IMR-90 (cell line): Measurements from ENCODE around the gene UNC5A. TPM values are rescaled to one million over a fixed set of nuclear protein-coding genes. Genes with fewer than 3 reads are reported as not detected.

Experiments used
- ATAC-seq: fragments of 200-7000 bp; cut with Tn5 transposase; 2 replicates; pipeline ENCODE4 v1.9.1; 2020; ENCODE audit warnings: low read depth, mild to moderate bottlenecking, moderate library complexity
- BruUV-seq: library from RNA; stranded (reverse); fragments of 400-500 nt; replicated peaks from 2 replicates; lab custom pipeline; 2021; lab: Mats Ljungman, UMichigan
- CTCF ChIA-PET: fragments of 300-600 bp; formaldehyde crosslinking; extraction: SDS; loops from one replicate; lab custom pipeline; 2021; ENCODE audit warnings: antibody characterized with exemption; lab: Yijun Ruan, JAX
- POLR2A ChIA-PET: fragments of 300-600 bp; sonication (Branson Sonifier 250); formaldehyde crosslinking; loops from one replicate; lab custom pipeline; 2022; ENCODE audit warnings: antibody characterized with exemption; ENCODE audit not compliant: unreplicated experiment; lab: Charles Lee
- DNase-seq: peaks from one replicate; pipeline ENCODE4 v3.0.0; 2013
- H2AFZ ChIP-seq: replicated peaks from 2 replicates; pipeline ENCODE3; 2013; ENCODE audit warnings: low read length, mild to moderate bottlenecking; ENCODE audit not compliant: poor library complexity
- H2AK5ac ChIP-seq: 2 replicates; pipeline ENCODE4 v1.6.1; 2013; ENCODE audit warnings: low read depth, low read length, inconsistent platforms
- H2AK9ac ChIP-seq: replicated peaks from 2 replicates; pipeline ENCODE3; 2013; ENCODE audit warnings: mild to moderate bottlenecking, low read depth, low read length, moderate library complexity; ENCODE audit not compliant: poor library complexity
- H2BK120ac ChIP-seq: 2 replicates; pipeline ENCODE4 v1.6.1; 2013; ENCODE audit warnings: low read depth, low read length, inconsistent platforms
- H2BK15ac ChIP-seq: 3 replicates; pipeline ENCODE4 v1.6.1; 2013; ENCODE audit warnings: low read depth, low read length, inconsistent platforms
- H2BK20ac ChIP-seq: 2 replicates; pipeline ENCODE4 v1.6.1; 2013; ENCODE audit warnings: low read depth, mild to moderate bottlenecking, inconsistent platforms, low read length, moderate library complexity
- H2BK5ac ChIP-seq: 2 replicates; pipeline ENCODE4 v1.6.1; 2013; ENCODE audit warnings: mild to moderate bottlenecking, low read depth, low read length, inconsistent platforms; ENCODE audit not compliant: poor library complexity, severe bottlenecking
- H3K14ac ChIP-seq: replicated peaks from 2 replicates; pipeline ENCODE4 v1.6.1; 2013; ENCODE audit warnings: low read depth, low read length, inconsistent platforms
- H3K18ac ChIP-seq: 2 replicates; pipeline ENCODE4 v1.6.1; 2013; ENCODE audit warnings: low read depth, low read length, control low read depth
- H3K23ac ChIP-seq: 2 replicates; pipeline ENCODE4 v1.6.1; 2013; ENCODE audit warnings: low read depth, low read length, inconsistent platforms
- H3K27ac ChIP-seq: 2 replicates; pipeline ENCODE4 v1.5.1; 2013; ENCODE audit warnings: mild to moderate bottlenecking, control low read depth, low read length; ENCODE audit not compliant: insufficient read depth
- H3K27me3 ChIP-seq: 2 replicates; pipeline ENCODE4 v1.6.1; 2013; ENCODE audit warnings: low read length; ENCODE audit not compliant: control insufficient read depth, insufficient read depth
- H3K36me3 ChIP-seq: 2 replicates; pipeline ENCODE4 v1.6.1; 2013; ENCODE audit warnings: low read length, mixed read lengths; ENCODE audit not compliant: control insufficient read depth, insufficient read depth
- H3K4ac ChIP-seq: 2 replicates; pipeline ENCODE4 v1.6.1; 2013; ENCODE audit warnings: low read depth, low read length, inconsistent platforms
- H3K4me1 ChIP-seq: 2 replicates; pipeline ENCODE4 v1.6.1; 2013; ENCODE audit warnings: low read length, mixed read lengths; ENCODE audit not compliant: control insufficient read depth, insufficient read depth
- H3K4me2 ChIP-seq: 2 replicates; pipeline ENCODE4 v1.6.1; 2013; ENCODE audit warnings: low read depth, mild to moderate bottlenecking, control low read depth, low read length, moderate library complexity
- H3K4me3 ChIP-seq: 2 replicates; pipeline ENCODE4 v1.5.1; 2013; ENCODE audit warnings: low read depth, mild to moderate bottlenecking, control low read depth, low read length, moderate library complexity; ENCODE audit not compliant: insufficient read depth
- H3K56ac ChIP-seq: 2 replicates; pipeline ENCODE4 v1.6.1; 2013; ENCODE audit warnings: low read length, inconsistent platforms; ENCODE audit not compliant: insufficient read depth; ENCODE audit errors: extremely low read depth
- H3K79me1 ChIP-seq, 2 experiments: 2 replicates each; pipeline ENCODE4 v1.6.1; 2013; ENCODE audit warnings: low read length in 2 of 2, inconsistent platforms in 1 of 2, low read depth in 1 of 2
- H3K9ac ChIP-seq: 2 replicates; pipeline ENCODE4 v1.6.1; 2013; ENCODE audit warnings: low read depth, low read length, control low read depth
- H3K9me1 ChIP-seq: 2 replicates; pipeline ENCODE4 v1.6.1; 2013; ENCODE audit warnings: low read length, inconsistent platforms; ENCODE audit not compliant: insufficient read depth
- H3K9me3 ChIP-seq: 2 replicates; pipeline ENCODE4 v1.6.1; 2013; ENCODE audit warnings: low read length; ENCODE audit not compliant: control insufficient read depth, insufficient read depth
- H4K20me1 ChIP-seq: 2 replicates; pipeline ENCODE4 v1.6.1; 2013; ENCODE audit warnings: low read length, inconsistent platforms; ENCODE audit not compliant: insufficient read depth
- H4K5ac ChIP-seq: 2 replicates; pipeline ENCODE4 v1.6.1; 2013; ENCODE audit warnings: mild to moderate bottlenecking, low read depth, low read length, control low read depth
- H4K8ac ChIP-seq, 2 experiments: 2 replicates each; pipeline ENCODE4 v1.6.1; 2013; ENCODE audit warnings: low read depth in 2 of 2, low read length in 2 of 2, control low read depth in 1 of 2, inconsistent platforms in 1 of 2
- H4K91ac ChIP-seq: 2 replicates; pipeline ENCODE4 v1.6.1; 2013; ENCODE audit warnings: low read depth, low read length, inconsistent platforms; ENCODE audit not compliant: insufficient read depth
- BHLHE40 ChIP-seq: fragments of 150-350 bp; IDR thresholded peaks from 2 replicates; pipeline ENCODE4 v1.6.1; 2016; ENCODE audit warnings: mild to moderate bottlenecking, low read depth, low read length
- CEBPB ChIP-seq: IDR thresholded peaks from 2 replicates; pipeline ENCODE4 v1.6.1; 2012; ENCODE audit warnings: low read depth, low read length, improper control_type of control experiment
- CHD1 ChIP-seq: IDR thresholded peaks from 2 replicates; pipeline ENCODE4 v1.6.1; 2012; ENCODE audit warnings: low read depth, low read length, improper control_type of control experiment
- ELK1 ChIP-seq: fragments of 150-350 bp; IDR thresholded peaks from 2 replicates; pipeline ENCODE4 v1.6.1; 2016; ENCODE audit warnings: low read depth, mild to moderate bottlenecking, low read length, moderate library complexity, borderline replicate concordance
- FOS ChIP-seq: fragments of 150-350 bp; IDR thresholded peaks from 2 replicates; pipeline ENCODE4 v1.6.1; 2016; ENCODE audit warnings: low read depth, low read length
- MAFK ChIP-seq: IDR thresholded peaks from 2 replicates; pipeline ENCODE4 v1.6.1; 2012; ENCODE audit warnings: low read depth, low read length, improper control_type of control experiment
- MAZ ChIP-seq: IDR thresholded peaks from 2 replicates; pipeline ENCODE4 v1.6.1; 2012; ENCODE audit warnings: low read depth, mild to moderate bottlenecking, low read length, improper control_type of control experiment, moderate library complexity, borderline replicate concordance
- MXI1 ChIP-seq: IDR thresholded peaks from 2 replicates; pipeline ENCODE4 v1.6.1; 2012; ENCODE audit warnings: low read depth, mild to moderate bottlenecking, low read length, moderate library complexity, borderline replicate concordance
- NFE2L2 ChIP-seq: fragments of 150-350 bp; IDR thresholded peaks from 2 replicates; pipeline ENCODE4 v1.6.1; 2016; ENCODE audit warnings: low read depth, mild to moderate bottlenecking, low read length
- POLR2A ChIP-seq: IDR thresholded peaks from 2 replicates; pipeline ENCODE4 v1.6.1; 2012; ENCODE audit warnings: mild to moderate bottlenecking, low read depth, low read length
- RAD21 ChIP-seq: IDR thresholded peaks from 2 replicates; pipeline ENCODE4 v1.6.1; 2012; ENCODE audit warnings: low read length, improper control_type of control experiment
- RCOR1 ChIP-seq: IDR thresholded peaks from 2 replicates; pipeline ENCODE4 v1.6.1; 2012; ENCODE audit warnings: mild to moderate bottlenecking, low read length, improper control_type of control experiment; ENCODE audit not compliant: insufficient replicate concordance
- RFX5 ChIP-seq: IDR thresholded peaks from 2 replicates; pipeline ENCODE4 v1.8.0; 2012; ENCODE audit warnings: low read depth, mild to moderate bottlenecking, low read length, moderate library complexity
- SMC3 ChIP-seq: fragments of 150-350 bp; IDR thresholded peaks from 2 replicates; pipeline ENCODE4 v1.6.1; 2016; ENCODE audit warnings: low read depth, mild to moderate bottlenecking, antibody characterized with exemption, low read length, moderate library complexity
- WGBS, 2 experiments: methylation state at CpG; one replicate each; pipeline versions ENCODE4 v1.1.5 to v1.1.7; 2013; ENCODE audit warnings: missing lambda C conversion rate in 2 of 2; ENCODE audit not compliant: insufficient read length in 1 of 2; ENCODE audit errors: extremely low coverage in 2 of 2; 5-methylcytosine and 5-hydroxymethylcytosine counted together
- dilution Hi-C: fragments of 300-500 bp; cut with HindIII; formaldehyde crosslinking; loops from one replicate; pipeline ENCODE4 v1.14.3; 2018; ENCODE audit warnings: low sequenced_read_pairs; ENCODE audit not compliant: unreplicated experiment
- in situ Hi-C: fragments of 300-500 bp; cut with MboI; formaldehyde crosslinking; loops from 3 replicates; pipeline ENCODE4 v1.14.3; 2019; ENCODE audit warnings: low sequenced_read_pairs, inconsistent platforms, mixed read lengths
- intact Hi-C: fragments of 100-400 bp; cut with micrococcal nuclease; formaldehyde crosslinking; loops from 2 replicates; pipeline ENCODE4 v1.10.0; 2022
- polyA plus RNA-seq, 3 experiments: library from polyadenylated mRNA; depleted of rRNA; stranded (reverse); fragments of >200 nt; gene quantifications; 2 replicates each; pipeline ENCODE4 v1.2.3, GENCODE V29; 2012; ENCODE audit warnings: low replicate concordance in 1 of 3
- total RNA-seq: library from RNA; depleted of rRNA; stranded (reverse); fragments of >200 nt; gene quantifications from 2 replicates; pipeline ENCODE4 v1.2.3, GENCODE V29; 2012
- TF ChIP-seq, protein P1 (sequence below): conservative IDR thresholded peaks from 2 replicates; pipeline ENCODE4 v1.5.1; 2012; ENCODE audit warnings: mild to moderate bottlenecking, low read depth, low read length, improper control_type of control experiment
- TF ChIP-seq, protein P2 (sequence below): fragments of 150-350 bp; IDR thresholded peaks from 2 replicates; pipeline ENCODE4 v1.6.1; 2017; ENCODE audit warnings: mild to moderate bottlenecking, antibody characterized with exemption, low read length, low read depth

Gene UNC5A
- total and polyA plus RNA-seq, 2 of the 4 experiments (the other 2 are of a cell fraction), result not detected

DNA sequence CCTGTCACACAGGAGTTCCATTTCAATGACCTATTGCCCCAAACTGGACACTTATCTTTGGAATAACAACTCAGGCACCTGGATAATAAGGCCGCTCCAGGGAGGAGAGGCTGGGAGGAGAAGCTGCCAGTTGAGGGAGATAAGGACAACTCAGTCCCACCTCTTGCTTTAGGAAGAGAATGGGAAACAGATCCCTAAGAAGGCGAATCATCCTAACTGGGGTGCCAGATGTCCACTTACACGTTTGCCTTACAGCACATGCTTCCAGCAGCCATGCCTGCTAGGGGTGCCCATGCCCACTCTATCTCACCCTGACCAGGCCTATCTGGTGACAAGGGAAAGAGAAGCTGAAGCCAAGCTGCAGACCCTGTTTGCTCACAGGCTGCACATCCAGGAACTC is 82.3 kb downstream of the UNC5A start:
- ATAC-seq (no peak), DNase-seq (no peak)
- no CpG with 5 or more reads among the region's 3 CpGs for WGBS, 2 experiments
- Histone ChIP-seq H3K36me3 (no peaks in the 10 kb centered on the region), H2BK15ac (no peak overlapping the region), H2BK20ac (no peak overlapping the region), H3K4me2 (no peak overlapping the region), H4K5ac (no peak overlapping the region), H3K4me1 (no peaks in the 10 kb centered on the region), H3K27me3 (peaks cover 46% of the 10 kb centered on the region), H3K14ac (no peak overlapping the region), H3K23ac (no peak overlapping the region), H3K56ac (no peak overlapping the region), H3K9me3 (no peaks in the 10 kb centered on the region), H2BK120ac (no peak overlapping the region), H2AK9ac (no peak overlapping the region), H3K4ac (no peak overlapping the region), H2BK5ac (no peak overlapping the region), H3K79me1 (no peaks in the 10 kb centered on the region), H3K4me3 (no peak overlapping the region), H3K9ac (no peak overlapping the region), H2AK5ac (no peak overlapping the region), H3K27ac (no peak overlapping the region), H4K91ac (no peak overlapping the region), H3K18ac (no peak overlapping the region), H4K20me1 (no peaks in the 10 kb centered on the region; the same call in 1 of the 2 replicates), H4K8ac (no peak overlapping the region), H3K9me1 (no peaks in the 10 kb centered on the region), H2AFZ (no peak overlapping the region)
- BruUV-seq, result no TSS peak
- POLR2A ChIA-PET, result no interaction called here
- in situ Hi-C loops, result no loop called here
- intact Hi-C loops, result no loop called here
- CTCF ChIA-PET, result no interaction called here
- TF ChIP-seq FOS (no peak), MAFK (no peak), CHD1 (no peak), POLR2A (no peak), BHLHE40 (no peak), RAD21 (no peak), RFX5 (no peak), MAZ (no peak), NFE2L2 (no peak), SMC3 (no peak), CEBPB (no peak), RCOR1 (no peak), ELK1 (no peak), MXI1 (no peak)
- TF ChIP-seq, protein P1, sequence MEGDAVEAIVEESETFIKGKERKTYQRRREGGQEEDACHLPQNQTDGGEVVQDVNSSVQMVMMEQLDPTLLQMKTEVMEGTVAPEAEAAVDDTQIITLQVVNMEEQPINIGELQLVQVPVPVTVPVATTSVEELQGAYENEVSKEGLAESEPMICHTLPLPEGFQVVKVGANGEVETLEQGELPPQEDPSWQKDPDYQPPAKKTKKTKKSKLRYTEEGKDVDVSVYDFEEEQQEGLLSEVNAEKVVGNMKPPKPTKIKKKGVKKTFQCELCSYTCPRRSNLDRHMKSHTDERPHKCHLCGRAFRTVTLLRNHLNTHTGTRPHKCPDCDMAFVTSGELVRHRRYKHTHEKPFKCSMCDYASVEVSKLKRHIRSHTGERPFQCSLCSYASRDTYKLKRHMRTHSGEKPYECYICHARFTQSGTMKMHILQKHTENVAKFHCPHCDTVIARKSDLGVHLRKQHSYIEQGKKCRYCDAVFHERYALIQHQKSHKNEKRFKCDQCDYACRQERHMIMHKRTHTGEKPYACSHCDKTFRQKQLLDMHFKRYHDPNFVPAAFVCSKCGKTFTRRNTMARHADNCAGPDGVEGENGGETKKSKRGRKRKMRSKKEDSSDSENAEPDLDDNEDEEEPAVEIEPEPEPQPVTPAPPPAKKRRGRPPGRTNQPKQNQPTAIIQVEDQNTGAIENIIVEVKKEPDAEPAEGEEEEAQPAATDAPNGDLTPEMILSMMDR, result no peak
- TF ChIP-seq, protein P2, sequence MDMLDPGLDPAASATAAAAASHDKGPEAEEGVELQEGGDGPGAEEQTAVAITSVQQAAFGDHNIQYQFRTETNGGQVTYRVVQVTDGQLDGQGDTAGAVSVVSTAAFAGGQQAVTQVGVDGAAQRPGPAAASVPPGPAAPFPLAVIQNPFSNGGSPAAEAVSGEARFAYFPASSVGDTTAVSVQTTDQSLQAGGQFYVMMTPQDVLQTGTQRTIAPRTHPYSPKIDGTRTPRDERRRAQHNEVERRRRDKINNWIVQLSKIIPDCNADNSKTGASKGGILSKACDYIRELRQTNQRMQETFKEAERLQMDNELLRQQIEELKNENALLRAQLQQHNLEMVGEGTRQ, result no peak
- dilution Hi-C loops, result no loop called here
